Inflammatory macrophage (primary cell): ENCODE measurements around the gene TMEM132E.
A peak's percentile ranks its signal among the peaks of the same experiment; 100 is the strongest.

ENCODE experiments used
- DNase-seq, 2 donors: peaks; one replicate each; pipeline ENCODE4 v3.0.0-alpha.2; 2020 to 2022

Gene TMEM132E

DNA sequence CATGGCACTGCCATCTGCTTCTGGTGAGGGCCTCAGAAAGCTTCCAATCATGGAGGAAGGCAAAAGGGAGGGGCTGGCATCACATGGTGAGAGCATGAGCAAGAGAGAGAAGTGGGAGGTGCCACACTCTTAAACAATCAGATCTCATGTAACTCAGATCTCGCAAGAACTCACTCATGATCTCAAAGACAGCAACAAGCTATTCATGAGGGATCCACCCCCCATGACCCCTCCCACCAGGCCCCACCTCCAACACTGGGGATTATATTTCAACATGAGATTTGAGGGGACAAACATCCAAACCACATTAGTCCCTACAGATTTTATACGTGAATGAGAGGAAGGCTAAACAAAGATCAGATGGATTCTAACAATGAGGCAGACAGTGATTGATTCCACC is 8.9 kb upstream of the TMEM132E start:
- no peak for DNase-seq

DNA sequence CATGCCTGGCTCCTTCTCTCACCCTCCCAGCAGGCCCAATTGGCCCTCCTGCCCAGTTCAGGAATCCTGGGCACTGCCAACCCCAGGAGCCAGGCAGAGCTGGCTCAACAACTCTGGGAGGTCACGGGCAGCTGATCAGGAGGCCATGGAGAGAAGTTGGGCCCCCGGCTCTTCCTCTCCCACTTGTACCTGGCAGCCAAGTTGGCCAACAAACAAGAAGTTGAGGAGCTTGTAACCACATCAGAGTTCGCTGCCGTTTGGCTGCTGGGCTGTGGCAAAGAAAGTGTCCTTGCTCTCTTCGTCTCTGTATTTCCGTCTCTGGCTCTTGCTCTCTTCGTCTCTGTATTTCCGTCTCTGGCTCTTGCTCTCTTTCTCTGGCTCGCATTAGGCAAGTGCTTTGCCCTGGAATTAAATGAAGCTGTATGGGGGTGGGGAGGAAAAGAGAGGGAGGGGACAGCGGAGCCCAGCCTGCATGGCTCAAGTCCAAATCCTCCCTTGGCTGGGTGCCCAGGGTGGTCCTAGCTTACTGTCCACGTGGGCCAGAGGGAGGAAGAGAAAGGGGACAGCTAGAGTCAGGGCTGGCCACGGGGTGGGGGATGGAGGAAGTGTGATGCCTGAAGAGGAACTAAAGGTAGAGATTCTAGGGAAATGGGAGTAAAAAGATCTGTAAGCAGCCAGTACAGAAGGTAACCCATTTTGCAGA is 7.8 kb upstream of the TMEM132E start:
- DNase-seq, result no peak

DNA sequence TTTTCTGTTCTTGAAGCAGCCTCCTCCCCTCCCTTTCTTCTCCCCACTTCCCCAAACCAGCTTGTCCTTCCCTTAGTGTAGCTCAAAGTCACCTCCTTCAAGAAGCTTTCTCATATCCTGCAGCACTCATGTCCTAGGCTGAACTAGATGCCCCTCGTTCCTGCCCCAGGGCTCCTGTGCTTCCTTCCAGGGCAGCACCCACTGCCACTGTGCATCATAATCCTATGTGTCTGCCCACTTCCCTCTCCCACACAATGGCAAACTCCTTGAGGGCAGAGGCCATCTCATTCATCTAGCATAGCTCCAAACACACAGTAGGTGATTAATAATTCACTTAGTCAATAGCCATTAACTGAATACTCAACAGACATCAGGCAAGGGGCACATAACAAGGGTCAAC is 6.9 kb upstream of the TMEM132E start:
- DNase-seq, result no peak

DNA sequence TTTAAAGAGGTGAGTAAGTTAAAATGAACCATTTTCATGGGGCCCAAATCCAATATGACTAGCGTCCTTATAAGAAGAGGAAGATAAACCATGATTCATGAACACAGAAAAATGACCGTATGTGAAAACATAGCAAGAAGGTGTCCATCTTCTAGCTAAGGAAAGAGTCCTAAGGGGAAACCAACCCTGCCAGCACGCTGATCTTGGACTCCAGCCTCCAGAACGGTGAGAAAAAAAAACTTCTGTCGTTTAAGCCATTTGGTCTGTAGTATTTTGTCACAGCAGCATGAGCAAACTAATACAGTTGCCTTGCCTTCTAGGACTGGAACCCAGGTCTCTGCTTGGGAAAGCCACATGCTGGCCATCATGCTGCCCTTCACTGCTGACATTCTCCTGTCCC is 4.2 kb upstream of the TMEM132E start:
- DNase-seq, result no peak

DNA sequence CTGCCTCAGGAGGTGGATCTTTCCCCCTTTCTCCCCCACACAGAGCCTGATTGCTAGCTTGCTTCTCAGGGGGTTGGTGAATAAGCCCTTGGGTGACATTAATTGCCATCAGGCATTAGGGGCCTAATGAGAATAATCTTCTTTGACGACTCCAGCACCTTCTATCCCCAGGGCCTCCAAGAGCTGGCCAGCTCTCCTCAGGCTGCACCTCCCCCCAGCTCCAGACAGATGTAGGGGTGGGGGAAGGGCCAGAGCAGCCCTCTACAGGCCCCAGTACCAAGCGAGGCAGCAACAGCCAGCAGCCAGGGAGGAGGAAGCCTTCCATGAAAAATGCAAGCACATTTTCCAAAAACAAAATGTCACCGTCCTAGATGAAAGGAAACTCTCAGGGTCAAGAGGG is 1.4 kb upstream of the TMEM132E start:
- no peak for DNase-seq

DNA sequence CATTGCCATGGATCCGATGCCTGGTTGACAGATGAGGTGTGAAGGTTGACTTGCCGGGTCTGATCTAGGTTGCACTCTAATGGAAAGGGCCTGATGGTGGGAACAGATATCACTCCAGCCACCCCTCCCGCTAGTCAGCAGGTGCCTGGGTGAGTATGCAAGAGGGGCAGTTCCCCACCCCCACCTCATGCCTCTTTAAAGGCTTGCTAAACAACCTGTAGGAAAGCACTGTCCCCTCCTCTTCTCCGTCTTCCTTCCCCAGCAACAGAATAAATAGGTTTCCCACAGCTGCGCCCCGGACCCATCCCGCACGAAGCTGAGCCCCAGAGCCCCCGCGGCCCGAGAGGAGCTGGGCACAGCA is 746 bp upstream of the TMEM132E start:
- DNase-seq, result no peak

DNA sequence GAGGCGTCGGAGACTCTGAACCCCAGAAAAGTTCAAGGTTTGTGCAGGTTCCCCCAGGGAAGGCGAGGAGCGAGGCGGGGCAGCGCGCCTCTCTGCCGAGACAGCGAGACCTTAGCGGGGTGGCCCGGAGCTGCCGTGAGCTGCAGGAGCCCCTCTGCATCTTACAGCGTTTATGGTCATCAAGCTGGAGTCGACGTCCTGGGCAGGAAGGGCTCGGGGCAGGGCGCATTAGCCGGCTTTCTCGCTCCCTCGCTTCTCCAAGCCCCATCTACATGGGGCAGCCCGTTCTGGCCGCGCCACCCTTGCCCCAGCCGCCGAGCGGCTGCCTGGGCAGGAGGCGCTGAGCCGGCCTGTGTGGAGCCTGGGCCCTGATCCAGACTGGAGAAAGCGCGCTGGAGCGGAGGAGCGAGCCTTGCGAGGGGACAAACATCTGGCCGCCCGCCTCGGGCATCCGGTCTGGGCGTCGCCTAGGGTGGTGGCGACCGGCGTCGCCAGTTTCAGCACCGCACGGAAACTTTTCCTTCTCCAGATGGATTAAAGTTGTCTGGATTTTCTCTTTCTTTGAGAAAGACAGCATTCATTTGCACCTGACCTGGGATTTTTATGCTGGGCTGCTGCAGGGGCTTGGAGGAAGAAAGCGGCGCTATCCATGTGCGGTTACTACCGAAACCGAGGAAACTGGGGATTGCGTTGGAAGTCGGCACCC is 750 bp downstream of the TMEM132E start:
- no peak for DNase-seq

DNA sequence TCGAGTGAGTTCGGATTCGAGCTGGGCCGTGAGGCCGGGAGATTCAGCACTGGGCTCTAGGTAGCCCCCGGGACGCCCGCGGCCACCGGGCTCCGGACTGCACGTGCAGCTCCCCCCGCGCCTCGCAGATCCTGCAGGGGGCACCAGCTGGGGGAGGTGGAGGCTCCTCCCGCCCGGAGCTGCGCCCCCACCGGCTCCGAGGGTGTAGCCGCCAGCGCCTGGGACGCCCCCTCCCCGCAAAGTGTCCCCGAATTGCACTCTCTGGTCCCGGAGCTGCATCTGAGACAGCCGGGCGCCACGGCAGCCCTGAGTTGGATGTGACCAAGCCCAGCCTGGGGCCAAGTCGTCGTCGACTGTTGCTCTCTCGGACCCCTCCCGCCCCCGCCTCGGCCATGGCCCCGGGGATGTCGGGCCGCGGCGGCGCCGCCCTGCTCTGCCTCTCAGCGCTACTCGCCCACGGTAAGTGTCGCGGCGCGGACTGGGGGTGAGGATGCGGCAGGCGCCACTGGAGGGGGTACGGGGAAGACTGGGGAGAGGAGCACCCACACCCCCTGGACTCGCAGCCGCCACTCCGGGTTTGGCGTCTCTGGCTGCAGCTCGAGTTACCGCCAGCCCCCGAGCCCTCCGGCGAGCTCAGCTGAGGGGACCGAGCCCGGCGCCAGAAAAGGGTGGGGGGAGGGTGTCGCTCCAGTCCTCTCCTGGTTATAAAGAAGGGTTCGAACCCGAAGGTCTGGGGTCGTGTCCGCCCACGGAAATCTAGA is 1.5 kb downstream of the TMEM132E start:
- no peak for DNase-seq

DNA sequence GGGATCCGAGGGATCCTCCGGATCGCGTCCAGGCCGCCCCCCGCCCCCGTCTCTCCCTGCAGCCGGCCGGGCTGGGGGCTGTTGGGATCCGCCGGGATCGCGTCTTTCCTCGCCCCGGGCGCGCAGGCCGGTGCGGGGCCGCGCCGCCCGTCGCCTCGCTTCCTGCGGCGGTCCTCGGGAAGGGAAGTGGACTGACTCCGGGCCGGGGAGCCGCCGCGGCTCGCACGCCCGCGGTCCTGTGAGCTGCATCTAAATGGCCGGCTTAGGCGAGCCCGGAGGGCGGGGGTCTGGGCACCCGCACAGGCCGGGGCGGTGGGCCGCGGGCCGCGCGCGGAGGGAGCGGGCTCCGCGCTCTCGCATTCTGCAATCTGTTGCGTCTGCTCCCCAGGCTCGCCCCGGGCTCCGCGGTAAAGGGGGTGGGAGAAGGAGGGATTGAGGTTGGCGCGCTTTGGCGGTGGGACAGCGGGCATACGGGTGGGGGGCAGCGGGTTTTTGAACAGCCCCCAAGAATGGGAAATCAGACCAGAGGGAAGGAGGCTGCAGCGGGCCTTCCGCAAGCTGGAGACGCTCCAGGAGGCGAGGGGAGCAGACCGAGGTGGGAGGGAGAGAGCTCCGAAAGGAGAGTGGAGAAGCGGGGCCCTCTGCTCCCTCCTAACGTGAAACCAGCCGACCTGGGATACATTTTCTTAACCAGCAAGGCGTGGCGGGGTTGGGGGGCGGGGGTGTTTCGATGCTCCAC is 2.2 kb downstream of the TMEM132E start:
- DNase-seq, result no peak

DNA sequence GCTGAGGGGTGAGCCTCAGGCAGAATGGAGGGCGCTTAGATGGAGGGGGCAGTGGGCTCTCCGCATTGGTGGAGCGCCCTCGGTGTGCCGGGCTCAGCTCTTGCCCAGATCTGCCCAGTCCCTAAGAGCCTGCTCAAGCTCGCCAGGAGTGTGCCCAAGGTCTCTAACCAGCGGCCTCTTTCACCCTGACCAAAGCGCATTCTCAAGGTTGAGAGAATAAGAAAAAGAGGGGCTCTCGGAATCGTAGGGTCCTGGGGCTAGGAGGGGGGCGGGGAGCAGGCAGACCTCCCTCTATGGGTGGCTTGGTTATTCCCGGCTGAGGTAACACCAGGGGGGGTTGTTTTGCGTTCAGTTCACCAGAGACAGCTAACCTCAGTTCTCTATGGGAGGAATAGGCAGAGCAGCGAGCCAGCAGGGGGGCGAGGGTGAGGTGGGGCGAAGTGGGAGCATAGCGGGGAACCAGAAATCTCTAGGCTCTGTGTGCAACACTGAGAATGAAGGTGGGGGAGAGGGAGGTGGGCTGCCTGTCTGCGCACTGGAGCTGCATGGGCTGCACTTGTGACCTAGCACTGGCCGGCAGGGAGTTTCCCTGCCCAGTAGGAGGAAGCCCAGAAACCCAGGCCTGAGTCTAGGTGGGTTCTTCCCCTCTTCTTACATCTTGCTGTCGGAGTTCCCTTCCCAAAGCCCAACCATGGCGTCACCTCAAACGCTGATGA is 3.0 kb downstream of the TMEM132E start:
- no peak for DNase-seq

DNA sequence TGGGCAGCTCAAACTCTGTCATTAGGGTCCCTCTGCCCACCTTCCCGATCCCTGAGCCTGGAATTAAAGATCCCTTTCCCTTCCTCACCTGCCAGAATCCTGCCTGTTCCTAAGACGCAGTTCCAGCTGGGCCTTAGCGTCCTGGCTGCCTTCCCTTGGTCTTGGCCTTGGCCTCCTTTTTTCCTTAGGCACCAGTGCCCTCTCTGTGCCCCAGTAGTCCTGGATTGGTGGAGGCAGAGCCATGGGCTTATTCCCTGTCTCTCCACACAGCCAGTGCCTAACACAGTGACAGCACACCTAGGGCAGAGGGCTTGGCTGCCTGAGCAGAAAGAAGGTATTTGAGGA is 3.5 kb downstream of the TMEM132E start:
- no peak for DNase-seq

DNA sequence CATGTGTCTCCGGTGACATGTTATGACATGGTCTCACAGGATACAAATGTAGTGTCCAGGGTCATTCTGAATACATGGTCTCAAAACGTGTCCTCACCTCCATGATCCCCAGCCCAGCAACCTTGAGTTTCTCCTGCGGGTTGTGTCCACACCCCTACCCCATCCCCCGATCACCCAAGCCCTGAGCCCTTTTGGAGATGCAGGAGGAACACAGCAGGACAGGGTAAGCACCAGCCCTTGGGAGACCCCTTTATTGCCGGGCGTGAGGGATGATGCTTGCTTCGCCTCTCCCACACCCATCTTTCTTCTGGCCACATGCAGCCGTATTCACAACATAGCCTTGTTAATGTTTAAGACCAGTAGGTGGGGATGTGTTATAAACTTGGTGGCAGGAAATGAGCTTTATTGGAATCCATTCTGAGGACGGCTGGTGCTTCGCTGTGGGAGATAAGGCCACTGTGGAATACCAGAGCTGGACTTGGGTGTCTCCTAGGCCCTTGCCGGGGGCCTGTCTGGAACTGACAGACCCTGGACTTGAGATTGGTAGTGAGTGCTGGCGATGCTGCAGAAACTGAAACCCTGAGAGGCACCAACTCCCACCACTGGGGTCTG is 5.5 kb downstream of the TMEM132E start:
- DNase-seq, result no peak

DNA sequence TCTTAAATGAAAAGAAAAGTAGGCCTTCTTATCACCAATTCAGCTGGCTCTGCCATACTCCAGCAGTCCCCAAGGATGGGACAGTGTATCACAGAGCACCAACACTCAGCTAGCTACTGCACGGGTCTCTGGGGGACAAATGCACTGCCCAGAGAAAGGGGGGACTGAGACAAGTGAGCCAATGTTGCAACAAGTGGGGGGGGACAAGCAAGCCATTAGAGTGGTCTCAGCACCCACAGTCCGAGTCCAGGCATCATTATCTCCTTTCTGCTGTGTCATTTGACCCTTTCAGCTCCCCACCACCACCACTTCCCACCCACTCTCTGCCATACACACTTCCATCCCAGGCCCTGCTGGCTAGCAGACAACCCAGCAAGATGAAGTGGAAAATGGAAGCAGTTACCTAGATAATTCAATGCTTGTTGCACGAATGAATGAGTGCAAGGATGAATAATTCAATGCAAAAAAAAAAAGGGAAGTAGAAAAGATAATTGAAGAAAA is 7.0 kb downstream of the TMEM132E start:
- DNase-seq, result no peak

DNA sequence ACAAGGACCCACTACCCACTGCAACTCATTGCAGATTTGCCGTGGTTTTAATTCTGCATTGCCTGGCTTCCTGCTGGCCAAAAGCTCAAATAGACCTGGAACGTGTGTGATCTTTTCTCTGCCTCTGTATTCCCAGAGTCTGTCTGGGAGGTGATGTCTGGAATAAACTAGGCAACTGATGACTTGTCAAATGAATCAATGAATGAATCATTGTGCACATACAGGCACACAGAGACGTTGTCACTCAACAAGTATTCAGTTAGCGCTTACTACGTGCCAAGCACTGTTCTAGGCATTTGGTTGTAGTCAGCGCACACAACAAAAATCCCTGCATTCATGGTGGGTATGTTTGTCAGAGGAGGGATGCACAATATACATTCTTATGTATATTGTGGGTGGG is 8.9 kb downstream of the TMEM132E start:
- no peak for DNase-seq

DNA sequence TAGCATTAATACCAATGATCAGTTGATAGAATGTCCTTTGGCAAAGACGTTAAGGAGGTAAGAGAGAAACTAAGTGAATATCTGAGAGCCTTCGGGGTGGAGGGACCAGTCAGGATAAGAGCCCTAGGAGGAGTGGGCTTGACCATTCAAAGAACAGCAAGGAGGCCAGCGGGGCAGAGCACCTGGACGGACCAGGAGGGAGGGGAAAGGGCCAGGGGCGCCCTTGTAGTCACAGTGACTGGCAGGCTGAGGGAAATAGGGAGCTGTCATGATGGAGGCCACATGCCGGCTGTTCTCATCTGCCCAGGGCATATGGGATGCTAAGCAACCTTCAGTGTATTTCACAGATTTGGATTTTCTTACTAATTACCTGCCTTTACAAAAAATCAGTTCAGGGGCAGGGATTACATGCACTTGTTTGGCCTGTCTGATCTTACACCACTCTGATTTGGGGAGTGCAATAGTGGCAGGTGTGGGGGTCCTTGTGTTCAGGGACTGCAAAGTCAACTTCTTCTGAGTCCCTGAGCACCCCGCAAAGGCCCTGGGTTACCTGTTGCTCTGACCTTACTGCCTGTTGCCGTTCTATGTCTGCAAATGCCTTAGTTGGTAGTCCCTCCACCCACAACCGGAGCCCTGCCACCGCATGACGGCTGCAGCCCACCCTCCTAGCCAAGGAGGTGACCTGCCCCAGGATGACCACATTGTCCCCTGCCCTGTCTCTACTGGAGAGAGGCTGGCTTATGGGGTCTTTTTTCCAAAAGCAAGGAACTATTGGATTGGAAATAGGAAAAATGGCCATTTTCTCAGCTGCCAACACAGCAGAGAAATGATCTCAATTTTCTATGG is 10.0 kb downstream of the TMEM132E start:
- DNase-seq, result no peak

DNA sequence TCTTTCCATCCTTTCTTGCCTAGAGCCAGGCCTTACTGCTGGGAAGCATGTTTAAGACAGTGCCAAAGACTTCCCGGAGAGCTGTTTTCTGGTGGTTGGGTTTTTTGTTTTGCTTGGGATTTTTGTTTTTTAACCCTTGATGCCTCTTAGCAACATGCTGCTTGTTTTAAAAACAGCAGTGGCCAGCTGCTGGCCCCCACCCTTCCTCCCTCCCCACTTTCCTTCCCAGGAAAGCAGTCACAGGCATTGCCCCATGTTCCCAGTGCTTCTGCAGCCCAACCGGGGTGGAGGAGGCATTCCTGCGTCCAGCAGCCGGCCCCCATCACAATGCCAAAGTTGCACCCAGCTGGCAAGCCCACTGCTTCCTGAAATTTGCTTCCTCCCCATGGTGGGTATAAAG is 12.6 kb downstream of the TMEM132E start:
- DNase-seq, result no peak

DNA sequence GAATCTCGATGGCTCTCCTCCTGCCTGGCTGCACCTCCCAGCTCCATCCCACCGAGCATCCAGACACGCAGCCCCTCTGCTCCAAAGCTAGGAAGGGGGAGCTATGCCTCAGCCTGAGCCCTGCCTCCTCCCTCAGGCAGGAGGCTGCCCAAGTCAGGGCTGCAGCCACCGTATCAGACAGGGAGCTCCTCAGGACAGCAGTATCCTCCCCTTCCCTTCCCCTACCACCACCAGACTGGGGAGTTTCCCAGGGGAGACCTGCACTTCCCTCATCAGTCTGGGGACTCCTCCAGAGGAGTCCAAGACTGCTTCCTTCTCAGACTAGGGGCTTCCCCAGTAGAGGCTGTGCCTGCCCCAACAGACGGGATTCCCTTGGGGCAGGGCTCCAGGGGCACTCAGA is 17.5 kb downstream of the TMEM132E start:
- DNase-seq, result peak in 1 of 2 donors; percentile 19

DNA sequence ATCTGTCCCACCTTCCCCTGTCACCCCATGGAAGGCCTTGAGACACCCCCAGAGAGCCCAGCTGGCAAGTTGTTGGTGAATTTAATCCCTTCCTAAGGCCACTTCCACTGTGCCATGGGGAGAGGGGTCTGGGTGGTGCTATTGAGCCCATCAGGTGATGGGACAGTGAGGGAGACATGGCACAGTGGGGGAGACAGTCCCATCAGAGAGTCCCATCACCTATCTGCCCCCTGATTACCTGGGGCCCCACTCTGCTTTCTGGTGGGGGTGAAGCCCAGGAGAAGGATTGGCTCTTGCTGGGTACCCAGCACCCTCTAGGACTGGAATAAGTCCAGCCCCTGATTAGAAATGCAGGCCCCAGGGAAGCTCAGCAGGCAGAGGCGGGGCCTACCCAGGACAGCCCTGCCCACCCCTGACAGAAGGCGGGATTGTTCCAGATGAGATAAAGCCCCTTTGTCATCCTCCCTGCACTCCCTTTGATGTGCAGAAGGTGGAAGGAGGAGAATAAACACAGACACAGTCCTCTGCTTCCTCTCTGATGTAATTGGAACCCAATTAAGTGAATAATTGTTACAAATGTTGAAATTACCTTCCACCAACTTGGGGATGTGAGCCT is 18.9 kb downstream of the TMEM132E start:
- DNase-seq, result no peak

DNA sequence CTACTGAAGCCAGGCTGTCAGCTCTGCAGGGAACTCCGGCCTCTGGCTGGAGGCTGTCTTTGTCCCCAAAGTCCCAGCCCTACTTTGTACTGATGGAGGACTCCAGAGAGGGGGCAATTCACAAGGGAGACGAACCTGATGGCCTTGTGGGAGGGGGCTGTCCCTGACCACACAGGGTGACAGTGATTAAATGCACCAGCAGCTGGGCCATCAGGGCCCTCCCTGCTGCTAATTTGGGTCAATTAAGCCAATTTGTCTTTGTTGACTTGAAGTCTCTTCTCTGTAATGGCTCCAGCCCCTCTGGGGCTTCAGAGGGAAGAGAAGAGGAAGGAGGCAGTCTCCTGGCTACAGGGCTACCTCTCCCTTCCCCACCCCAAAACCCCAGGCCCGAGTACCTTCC is 22.0 kb downstream of the TMEM132E start:
- no peak for DNase-seq

DNA sequence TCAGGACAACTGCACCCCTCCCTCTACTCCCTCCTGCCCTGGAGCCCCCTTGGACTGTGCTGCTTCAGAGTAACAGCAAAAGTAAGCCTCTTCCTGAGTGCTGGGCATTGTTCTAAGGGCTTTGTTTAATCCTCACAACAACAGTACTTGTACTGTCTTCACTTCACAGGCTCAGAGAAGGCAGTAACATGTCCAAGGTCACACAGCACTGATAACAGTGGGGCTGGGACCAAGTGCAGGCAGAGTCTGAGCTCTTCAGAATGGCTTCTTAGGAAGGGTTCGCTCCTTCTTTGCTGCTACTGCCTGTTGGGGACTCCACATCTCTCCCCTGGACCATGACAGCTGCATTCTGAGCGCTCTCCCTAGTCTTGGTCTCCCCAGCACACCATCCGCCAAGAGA is 24.6 kb downstream of the TMEM132E start:
- no peak for DNase-seq

DNA sequence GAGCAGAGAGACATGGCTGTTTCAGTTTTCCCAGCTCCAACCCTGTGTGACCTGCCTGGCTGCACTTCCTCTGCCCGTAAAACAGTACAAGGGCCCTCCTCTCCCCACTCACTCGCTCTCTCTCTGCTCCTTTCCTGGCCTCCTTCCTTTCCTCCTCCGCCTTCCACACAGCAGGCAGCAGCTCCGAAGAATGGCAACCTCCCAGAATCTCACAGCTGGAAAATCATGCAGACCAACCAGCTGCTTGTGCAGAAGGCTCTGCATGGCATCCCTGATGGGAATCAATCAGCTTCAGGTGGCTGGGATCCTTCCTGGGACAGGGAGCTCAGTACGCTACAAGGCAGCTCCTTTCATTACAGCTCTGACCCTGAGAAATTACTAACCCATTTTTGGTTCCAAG is 27.4 kb downstream of the TMEM132E start:
- no peak for DNase-seq
